HEK293T (cell line): Measurements from ENCODE around the gene CCNQ.

ENCODE experiments used
- ARNT ChIP-seq: fragments of 450-650 bp; IDR thresholded peaks from 2 replicates; pipeline ENCODE4 v1.6.1; 2017; ENCODE audit warnings: mild to moderate bottlenecking
- BHLHE40 ChIP-seq: fragments of 450-650 bp; IDR thresholded peaks from 2 replicates; pipeline ENCODE4 v1.6.1; 2016; ENCODE audit warnings: mild to moderate bottlenecking, moderate library complexity, borderline replicate concordance
- CTBP1 ChIP-seq: fragments of 450-650 bp; IDR thresholded peaks from 2 replicates; pipeline ENCODE4 v1.6.1; 2016; ENCODE audit warnings: borderline replicate concordance
- FOXA1 ChIP-seq: fragments of 450-650 bp; IDR thresholded peaks from 2 replicates; pipeline ENCODE4 v1.6.1; 2016; ENCODE audit warnings: mild to moderate bottlenecking
- FOXK2 ChIP-seq: fragments of 450-650 bp; IDR thresholded peaks from 2 replicates; pipeline ENCODE4 v1.6.1; 2016; ENCODE audit warnings: mild to moderate bottlenecking
- FOXM1 ChIP-seq: fragments of 450-650 bp; IDR thresholded peaks from 2 replicates; pipeline ENCODE4 v1.6.1; 2017; ENCODE audit warnings: mild to moderate bottlenecking, borderline replicate concordance
- HDGF ChIP-seq: fragments of 450-650 bp; IDR thresholded peaks from 2 replicates; pipeline ENCODE4 v1.6.1; 2017; ENCODE audit warnings: antibody characterized with exemption, borderline replicate concordance
- L3MBTL2 ChIP-seq: fragments of 450-650 bp; conservative IDR thresholded peaks from 2 replicates; pipeline ENCODE4 v1.6.1; 2016; ENCODE audit warnings: mild to moderate bottlenecking
- LEF1 ChIP-seq: fragments of 450-650 bp; IDR thresholded peaks from 2 replicates; pipeline ENCODE4 v1.6.1; 2017; ENCODE audit warnings: mild to moderate bottlenecking, borderline replicate concordance
- NFRKB ChIP-seq: fragments of 450-650 bp; IDR thresholded peaks from 2 replicates; pipeline ENCODE4 v1.6.1; 2016; ENCODE audit warnings: mild to moderate bottlenecking, moderate library complexity
- PKNOX1 ChIP-seq: fragments of 450-650 bp; IDR thresholded peaks from 2 replicates; pipeline ENCODE4 v1.6.1; 2016
- SP1 ChIP-seq: fragments of 450-650 bp; IDR thresholded peaks from 2 replicates; pipeline ENCODE4 v1.6.1; 2017
- SUZ12 ChIP-seq: fragments of 450-650 bp; IDR thresholded peaks from 2 replicates; pipeline ENCODE4 v1.6.1; 2016; ENCODE audit warnings: mild to moderate bottlenecking
- ZNF384 ChIP-seq: fragments of 450-650 bp; IDR thresholded peaks from 2 replicates; pipeline ENCODE4 v1.6.1; 2016

- no peak for TF ChIP-seq NFRKB
- no peak for TF ChIP-seq SP1
- no peak for TF ChIP-seq HDGF
- no peak for TF ChIP-seq SUZ12
- no peak for TF ChIP-seq PKNOX1
- no peak for TF ChIP-seq FOXA1
- no peak for TF ChIP-seq BHLHE40
- TF ChIP-seq FOXM1: no peak
- TF ChIP-seq FOXK2: no peak
- TF ChIP-seq L3MBTL2: no peak
- TF ChIP-seq CTBP1: no peak
- TF ChIP-seq LEF1: no peak
- TF ChIP-seq ZNF384: no peak
- TF ChIP-seq ARNT: no peak
These were observed 5.8 kb downstream of the CCNQ start for GRCh38 chrX:153592966-153593688.
